G401 (cell line): ENCODE measurements around the gene HTRA3. TPM values are rescaled to one million over a fixed set of nuclear protein-coding genes. Genes with fewer than 3 reads are reported as not detected.

Source experiments
- DNase-seq: peaks from one replicate; pipeline ENCODE4 v3.0.0-alpha.2; 2015; ENCODE audit warnings: low spot score
- in situ Hi-C: cut with HindIII; loops from 2 replicates; pipeline ENCODE4 v1.10.0; 2016; ENCODE audit warnings: low sequenced_read_pairs, mixed read lengths
- total RNA-seq: library from RNA; depleted of rRNA; stranded (reverse); fragments of >200 nt; shearing (Covaris generic); gene quantifications from 2 replicates; pipeline ENCODE4 v1.2.3, GENCODE V29; 2014

Gene HTRA3
- total RNA-seq, 1 experiment from 2014 or later, result 0.14 TPM

GRCh38 chr4:8276358-8277240 lies 7.0 kb downstream of the HTRA3 start:
- in situ Hi-C loops, result no loop called here

GRCh38 chr4:8277356-8278008 lies 7.9 kb downstream of the HTRA3 start:
- in situ Hi-C loops, result no loop called here
- DNase-seq, result no peak

More at GRCh38 chr4:8276358-8277240, 7.0 kb downstream of the HTRA3 start:
- no peak for DNase-seq

GRCh38 chr4:8278009-8278395 lies 8.4 kb downstream of the HTRA3 start:
- DNase-seq, result peak; percentile 1
- in situ Hi-C loops, result no loop called here

- in situ Hi-C loops, result no loop called here
- no peak for DNase-seq
Measured at GRCh38 chr4:8278421-8279287, 9.1 kb downstream of the HTRA3 start.

GRCh38 chr4:8279321-8280157 lies 10.0 kb downstream of the HTRA3 start:
- DNase-seq, result no peak
- in situ Hi-C loops, result no loop called here

GRCh38 chr4:8280158-8280875 lies 10.8 kb downstream of the HTRA3 start:
- in situ Hi-C loops, result no loop called here
- no peak for DNase-seq

- DNase-seq, result no peak
- in situ Hi-C loops, result no loop called here
Measured at GRCh38 chr4:8280876-8281440, 11.4 kb downstream of the HTRA3 start.

- in situ Hi-C loops, result no loop called here
- DNase-seq, result no peak
Measured at GRCh38 chr4:8281519-8282133, 12.1 kb downstream of the HTRA3 start.

- in situ Hi-C loops, result no loop called here
- no peak for DNase-seq
Measured at GRCh38 chr4:8282134-8282641, 12.6 kb downstream of the HTRA3 start.

GRCh38 chr4:8282742-8283141 lies 13.2 kb downstream of the HTRA3 start:
- DNase-seq, result no peak
- in situ Hi-C loops, result no loop called here

GRCh38 chr4:8283161-8283560 lies 13.6 kb downstream of the HTRA3 start:
- in situ Hi-C loops, result no loop called here
- no peak for DNase-seq

- in situ Hi-C loops, result no loop called here
Measured at GRCh38 chr4:8283631-8284121, 14.1 kb downstream of the HTRA3 start.

GRCh38 chr4:8284391-8284790 lies 14.8 kb downstream of the HTRA3 start:
- no peak for DNase-seq
- in situ Hi-C loops, result no loop called here

More at GRCh38 chr4:8283631-8284121, 14.1 kb downstream of the HTRA3 start:
- no peak for DNase-seq

GRCh38 chr4:8285143-8285975 lies 15.8 kb downstream of the HTRA3 start:
- in situ Hi-C loops, result no loop called here

GRCh38 chr4:8285976-8286718 lies 16.6 kb downstream of the HTRA3 start:
- DNase-seq, result no peak
- in situ Hi-C loops, result no loop called here

More at GRCh38 chr4:8285143-8285975, 15.8 kb downstream of the HTRA3 start:
- DNase-seq, result no peak
